Astrocyte of the spinal cord (primary cell): ENCODE data around the gene DONSON.
A peak's percentile ranks its signal among the peaks of the same experiment; 100 is the strongest.

Experiments used
- DNase-seq: peaks from one replicate; pipeline ENCODE4 v3.0.0; 2011; ENCODE audit warnings: low read depth, low spot score
- H3K4me3 ChIP-seq: 2 replicates; pipeline ENCODE4 v1.5.1; 2011; ENCODE audit warnings: low read depth, mild to moderate bottlenecking, low read length, moderate library complexity
- in situ Hi-C: cut with HindIII; loops from 2 replicates; pipeline ENCODE4 v1.10.0; 2017; ENCODE audit warnings: low sequenced_read_pairs
- TF ChIP-seq, protein P1 (sequence below): IDR thresholded peaks from 2 replicates; pipeline ENCODE4 v1.5.1; 2012; ENCODE audit warnings: low read depth, mild to moderate bottlenecking, low read length, inconsistent platforms

The DONSON gene

DNA sequence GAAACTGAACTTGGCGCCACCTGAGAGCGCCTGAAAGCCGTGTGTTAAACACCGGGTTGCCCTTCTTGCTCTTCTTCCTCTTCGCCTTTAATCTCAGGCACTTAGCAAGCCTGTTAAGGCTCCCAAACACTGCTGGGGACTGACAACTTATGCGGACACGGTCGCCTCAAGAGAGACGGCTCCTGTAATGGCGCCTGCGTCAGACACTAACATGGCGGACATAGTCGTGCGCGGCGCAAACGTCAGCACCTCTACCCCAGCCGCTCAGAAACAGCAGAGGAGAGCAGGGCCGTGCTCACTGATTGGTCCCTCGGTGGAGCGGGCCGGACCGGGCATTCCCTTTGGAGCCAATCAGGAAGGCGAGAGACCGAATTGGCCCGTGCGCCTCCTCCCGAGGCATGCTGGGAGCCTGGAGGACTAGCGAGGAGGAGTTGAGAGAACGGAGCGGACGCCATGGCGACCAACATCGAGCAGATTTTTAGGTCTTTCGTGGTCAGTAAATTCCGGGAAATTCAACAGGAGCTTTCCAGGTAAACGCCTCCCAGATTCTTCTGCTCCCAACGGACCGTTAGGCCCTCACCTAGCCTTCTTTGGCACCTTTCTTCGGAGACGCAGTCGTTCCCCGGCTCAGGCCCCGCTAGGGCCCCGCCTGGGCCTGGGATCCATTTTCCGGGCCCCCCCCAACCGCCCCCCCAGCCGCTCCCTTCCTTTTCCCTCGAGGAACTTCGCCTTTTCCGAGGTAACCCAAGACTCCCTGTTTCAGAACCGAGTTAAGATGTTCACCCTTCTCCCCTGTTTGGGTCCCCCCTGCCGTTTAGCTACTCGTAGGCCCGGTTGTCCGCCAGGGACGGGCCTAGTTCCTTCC is 45.6 kb downstream of the DONSON start, which contains the start of gene SON:
Gene SON, plus strand, starts transcription at position 399 of the 865 bp plus-strand sequence. Its CDS starts 55 bp downstream, at position 454.
- peak within 1 kb of the TSS; percentile 89 for H3K4me3 ChIP-seq
- in situ Hi-C loops: no loop called here
- peak; percentile 99 for DNase-seq
- TF ChIP-seq, protein P1, sequence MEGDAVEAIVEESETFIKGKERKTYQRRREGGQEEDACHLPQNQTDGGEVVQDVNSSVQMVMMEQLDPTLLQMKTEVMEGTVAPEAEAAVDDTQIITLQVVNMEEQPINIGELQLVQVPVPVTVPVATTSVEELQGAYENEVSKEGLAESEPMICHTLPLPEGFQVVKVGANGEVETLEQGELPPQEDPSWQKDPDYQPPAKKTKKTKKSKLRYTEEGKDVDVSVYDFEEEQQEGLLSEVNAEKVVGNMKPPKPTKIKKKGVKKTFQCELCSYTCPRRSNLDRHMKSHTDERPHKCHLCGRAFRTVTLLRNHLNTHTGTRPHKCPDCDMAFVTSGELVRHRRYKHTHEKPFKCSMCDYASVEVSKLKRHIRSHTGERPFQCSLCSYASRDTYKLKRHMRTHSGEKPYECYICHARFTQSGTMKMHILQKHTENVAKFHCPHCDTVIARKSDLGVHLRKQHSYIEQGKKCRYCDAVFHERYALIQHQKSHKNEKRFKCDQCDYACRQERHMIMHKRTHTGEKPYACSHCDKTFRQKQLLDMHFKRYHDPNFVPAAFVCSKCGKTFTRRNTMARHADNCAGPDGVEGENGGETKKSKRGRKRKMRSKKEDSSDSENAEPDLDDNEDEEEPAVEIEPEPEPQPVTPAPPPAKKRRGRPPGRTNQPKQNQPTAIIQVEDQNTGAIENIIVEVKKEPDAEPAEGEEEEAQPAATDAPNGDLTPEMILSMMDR: no peak

DNA sequence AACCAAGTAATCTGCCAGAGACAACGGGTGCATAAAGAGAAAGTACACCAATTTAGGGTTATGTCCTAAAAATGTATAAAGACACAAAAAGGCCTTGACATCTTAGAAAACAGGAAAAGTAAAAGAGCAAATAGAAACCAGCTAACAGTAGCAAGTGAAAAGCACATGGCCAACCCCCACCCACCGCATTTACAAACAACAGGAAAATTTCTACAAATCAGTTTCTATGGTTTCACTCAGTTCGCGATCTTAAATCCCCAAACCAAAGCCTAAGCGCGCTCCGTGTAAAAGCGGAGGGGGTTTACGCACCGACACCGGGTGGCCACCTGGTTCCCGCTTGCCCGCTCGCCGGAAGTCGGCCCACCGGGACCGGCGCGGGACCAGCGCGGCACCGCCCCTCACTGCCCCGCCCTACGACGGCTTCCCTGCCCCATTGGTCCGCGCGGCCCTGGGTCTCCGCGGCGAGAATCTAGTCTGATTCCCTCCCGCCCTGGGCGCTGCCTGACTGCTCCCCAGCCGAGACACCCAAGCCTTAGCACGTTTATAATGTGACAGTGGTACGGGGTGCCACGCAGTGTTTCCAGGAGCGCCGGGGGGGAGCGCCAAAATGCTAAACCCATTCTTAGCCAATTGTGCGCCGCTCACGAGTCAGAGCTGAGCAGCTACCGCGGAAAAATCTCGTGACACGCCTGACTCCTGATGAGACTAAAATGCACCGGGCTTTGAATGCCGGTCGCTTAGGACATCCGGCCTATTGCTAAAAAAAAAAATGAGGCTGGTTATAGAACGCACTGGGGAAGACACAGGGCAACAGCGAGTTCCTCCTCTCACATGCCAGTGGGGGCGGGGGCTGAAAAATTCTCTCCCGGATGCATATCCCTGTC is 46.5 kb downstream of the DONSON start, which contains the start of gene GART:
Gene GART, minus strand, starts transcription at position 362 of the 884 bp plus-strand sequence. CDS start 2,802 bp downstream, outside the sequence.
- DNase-seq: peak; percentile 77
- peak within 1 kb of the TSS; percentile 89 for H3K4me3 ChIP-seq
- TF ChIP-seq, protein P1: no peak
- in situ Hi-C loops: no loop called here

DNA sequence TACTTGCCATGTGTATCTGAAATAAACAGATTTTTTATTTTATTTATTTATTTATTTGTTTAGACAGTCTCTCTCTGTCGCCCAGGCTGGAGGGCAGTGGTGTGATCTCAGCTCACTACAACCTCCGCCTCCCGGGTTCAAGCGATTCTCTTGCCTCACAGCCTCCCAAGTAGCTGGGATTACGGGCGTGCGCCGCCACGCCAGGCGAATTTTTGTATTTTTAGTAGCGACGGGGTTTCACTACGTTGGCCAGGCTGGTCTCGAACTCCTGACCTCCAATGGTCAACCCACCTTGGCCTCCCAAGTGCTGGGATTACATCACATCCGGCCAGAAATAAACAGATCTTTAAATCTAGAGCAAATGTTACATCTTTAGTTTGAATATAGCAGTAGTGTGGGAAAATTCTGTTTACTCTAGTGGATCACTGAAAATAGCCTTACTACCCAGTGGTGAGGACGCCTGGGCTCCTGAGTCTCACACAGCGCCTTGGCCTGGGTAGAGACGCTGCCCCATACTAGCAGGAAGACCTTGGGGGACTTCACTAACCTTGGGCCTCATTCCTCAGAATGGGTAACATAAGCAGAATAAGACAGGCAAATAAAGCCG is 47.3 kb downstream of the DONSON start:
- H3K4me3 ChIP-seq: peak overlapping the region; percentile 89
- in situ Hi-C loops: no loop called here
- DNase-seq: peak; percentile 29
- TF ChIP-seq, protein P1: no peak

DNA sequence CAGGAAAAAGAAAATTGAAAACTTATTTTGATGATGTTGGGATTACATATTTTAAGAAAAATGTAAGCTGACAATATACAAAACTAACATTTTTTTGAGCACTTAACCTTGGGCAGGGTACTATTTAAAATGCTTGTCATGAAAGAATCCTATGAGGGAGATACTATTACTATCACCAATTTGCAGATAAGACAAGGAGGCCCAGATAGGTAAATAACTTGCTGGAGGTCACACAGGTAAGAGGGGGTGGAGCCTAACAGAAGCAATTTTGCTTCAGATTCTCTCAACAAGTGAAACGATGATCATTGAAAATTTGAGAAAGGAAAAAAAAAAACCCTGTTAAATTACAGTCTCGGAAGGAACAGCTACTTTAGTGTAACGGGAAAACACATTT is 47.8 kb downstream of the DONSON start:
- in situ Hi-C loops: no loop called here
- TF ChIP-seq, protein P1: no peak
- H3K4me3 ChIP-seq: peak overlapping the region; percentile 89
- DNase-seq: no peak

DNA sequence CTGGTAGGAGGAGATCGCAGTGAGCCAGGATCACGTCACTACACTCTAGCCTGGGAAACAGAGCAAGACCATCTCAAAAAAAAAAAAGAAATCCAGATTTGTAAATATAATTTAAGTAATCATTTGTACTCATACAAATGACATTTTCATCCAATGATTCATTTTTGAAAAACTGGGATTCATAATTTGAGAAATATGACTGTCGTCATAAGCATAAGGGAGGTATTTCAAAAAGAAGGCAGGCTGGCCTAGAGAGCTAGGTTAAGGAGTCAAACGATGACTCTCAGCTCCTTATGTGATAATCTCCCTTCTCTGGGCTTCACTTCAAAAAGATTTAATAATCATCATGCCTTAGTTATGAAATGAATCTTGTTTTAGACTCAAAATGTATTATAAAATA is 48.9 kb downstream of the DONSON start:
- no peak for DNase-seq
- TF ChIP-seq, protein P1: no peak
- in situ Hi-C loops: no loop called here
- no peak overlapping the region for H3K4me3 ChIP-seq

DNA sequence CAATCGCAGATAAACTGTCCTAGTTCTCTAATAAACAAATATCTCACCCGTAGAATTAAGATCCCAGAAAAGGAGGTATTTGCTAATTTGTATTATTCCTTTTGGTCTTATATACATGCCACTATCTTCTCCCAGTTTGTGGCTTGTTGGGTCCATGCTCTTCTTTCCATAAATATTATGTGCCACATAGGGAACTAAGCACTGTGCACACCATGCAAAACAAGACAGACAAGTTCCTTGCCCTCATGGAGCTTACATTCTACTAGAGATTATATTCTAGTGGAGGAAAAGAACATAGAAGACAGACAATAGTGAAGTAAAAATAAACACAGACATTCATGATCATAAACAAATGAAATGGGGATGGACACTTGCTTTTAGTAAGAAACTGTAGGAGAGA is 51.3 kb downstream of the DONSON start:
- no peak overlapping the region for H3K4me3 ChIP-seq
- no peak for DNase-seq
- TF ChIP-seq, protein P1: no peak
- in situ Hi-C loops: no loop called here
